ENCODE results near the gene PAK6. TPM values are rescaled to one million over a fixed set of nuclear protein-coding genes. Genes with fewer than 3 reads are reported as not detected.

The PAK6 gene
- total RNA-seq, 1 experiment from 2014 or later: 30.4 TPM

DNA sequence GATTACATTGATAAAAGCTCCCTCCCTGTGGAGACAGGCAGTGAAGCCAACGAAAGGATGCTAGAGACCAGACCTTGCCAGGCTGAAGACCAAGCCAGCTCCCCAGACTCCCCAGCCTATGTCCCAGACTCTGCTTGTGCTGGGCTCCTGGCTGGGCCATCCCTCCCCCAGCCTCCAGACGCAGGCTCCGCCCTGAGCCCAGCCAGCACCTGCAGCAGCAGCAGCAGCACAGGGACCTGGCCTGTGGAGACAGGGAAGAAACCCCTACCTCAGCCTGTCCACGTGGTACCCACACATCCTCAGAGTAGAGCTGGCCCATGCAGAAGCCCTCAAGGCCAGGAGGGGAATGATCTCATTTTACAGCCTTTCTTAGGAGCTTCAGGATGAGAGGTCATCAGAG is 30.7 kb downstream of the PAK6 start:
- no peak for DNase-seq
- H4K20me1 ChIP-seq (ENCODE audit: low read length): no peaks in the 10 kb centered on the region
- ChIA-PET POLR2A (ENCODE audit: unreplicated experiment) (no interaction called here), CTCF (no interaction called here)
- no peak overlapping the region for H3K9ac ChIP-seq (ENCODE audit: low read length)
- intact Hi-C loops (cut with micrococcal nuclease): loop anchor here (5.0 kb wide), 1 partner anchor 32 kb away; the partner anchor contains the start of gene PAK6
- H3K27ac ChIP-seq (ENCODE audit: low read length): no peak overlapping the region
- H3K4me2 ChIP-seq (ENCODE audit: low read length): no peak overlapping the region
- H2AFZ ChIP-seq (ENCODE audit: low read length): no peak overlapping the region
- no peak for TF ChIP-seq EZH2 (IDR thresholded peaks at IDR 0.05; ENCODE audit: low read length, unreplicated experiment)
- no peak for TF ChIP-seq CTCF (conservative IDR thresholded peaks at IDR 0.05; ENCODE audit: low read depth, low read length)
- TF ChIP-seq EZH2phosphoT487 (IDR thresholded peaks at IDR 0.05; ENCODE audit: borderline replicate concordance, low read length): no peak
- no peak overlapping the region for H3K4me3 ChIP-seq (ENCODE audit: low read length)
- H3K4me1 ChIP-seq (ENCODE audit: insufficient read depth, low read length): peaks cover 21% of the 10 kb centered on the region
- BruUV-seq (replicated peaks): no TSS peak
- no peaks in the 10 kb centered on the region for H3K9me3 ChIP-seq (ENCODE audit: low read length)
- H3K27me3 ChIP-seq (ENCODE audit: low read length): no peaks in the 10 kb centered on the region
- no peaks in the 10 kb centered on the region for H3K9me2 ChIP-seq (replicated peaks; ENCODE audit: low read length)
- no peaks in the 10 kb centered on the region for H3K79me2 ChIP-seq (ENCODE audit: low read length)
- ATAC-seq: no peak
- peaks cover 8% of the 10 kb centered on the region for H3K36me3 ChIP-seq (ENCODE audit: low read depth, low read length)
- H3F3A ChIP-seq (ENCODE audit: low read length, unreplicated experiment): no peaks in the 10 kb centered on the region

DNA sequence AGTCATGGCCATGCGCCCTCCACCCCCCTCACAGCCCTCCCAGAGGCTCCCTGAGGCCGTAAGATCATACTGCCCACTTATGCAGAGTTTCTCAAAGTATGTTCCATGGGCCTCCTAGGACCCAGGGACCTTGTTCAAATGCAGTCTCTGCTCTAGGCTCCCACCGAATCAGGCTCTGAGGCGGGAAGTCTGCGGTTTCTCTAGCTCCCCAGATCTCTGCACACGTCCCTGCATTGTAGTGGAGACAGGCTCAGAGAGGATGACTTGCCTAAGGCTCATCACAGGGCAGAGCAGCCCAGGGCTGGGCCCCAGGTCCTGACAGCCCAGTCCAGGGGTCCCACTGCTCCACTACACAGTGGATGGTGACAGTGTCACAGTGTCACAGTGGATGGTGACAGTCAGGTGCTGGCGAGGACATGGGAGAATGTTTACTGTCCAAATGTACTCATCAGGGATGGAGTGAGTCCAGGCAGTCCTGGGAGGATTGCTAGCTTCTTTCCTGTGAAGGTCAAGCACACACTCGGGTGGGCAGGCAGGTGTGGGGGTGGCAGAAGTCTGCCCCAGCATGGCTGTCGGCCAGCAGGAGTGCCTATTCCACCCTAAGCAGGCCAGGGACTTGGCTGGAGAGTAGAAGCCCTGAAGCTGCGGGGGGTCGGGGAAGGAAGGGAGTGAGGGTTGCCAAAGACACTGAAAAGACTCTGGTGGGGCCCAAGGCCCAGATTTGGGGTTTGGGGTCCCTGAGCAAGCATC is 31.6 kb downstream of the PAK6 start:
- Histone ChIP-seq H3K27me3 (ENCODE audit: low read length) (no peaks in the 10 kb centered on the region), H3K9me3 (ENCODE audit: low read length) (no peaks in the 10 kb centered on the region), H3K79me2 (ENCODE audit: low read length) (no peaks in the 10 kb centered on the region), H3K4me3 (ENCODE audit: low read length) (no peak overlapping the region), H3K9ac (ENCODE audit: low read length) (no peak overlapping the region), H3F3A (ENCODE audit: low read length, unreplicated experiment) (no peaks in the 10 kb centered on the region), H4K20me1 (ENCODE audit: low read length) (no peaks in the 10 kb centered on the region), H3K9me2 (replicated peaks; ENCODE audit: low read length) (no peaks in the 10 kb centered on the region), H3K4me2 (ENCODE audit: low read length) (no peak overlapping the region), H3K36me3 (ENCODE audit: low read depth, low read length) (peaks cover 9% of the 10 kb centered on the region), H3K4me1 (ENCODE audit: insufficient read depth, low read length) (peaks cover 21% of the 10 kb centered on the region), H2AFZ (ENCODE audit: low read length) (no peak overlapping the region), H3K27ac (ENCODE audit: low read length) (no peak overlapping the region)
- no TSS peak for BruUV-seq (replicated peaks)
- TF ChIP-seq EZH2 (IDR thresholded peaks at IDR 0.05; ENCODE audit: low read length, unreplicated experiment): no peak
- no peak for TF ChIP-seq CTCF (conservative IDR thresholded peaks at IDR 0.05; ENCODE audit: low read depth, low read length)
- TF ChIP-seq EZH2phosphoT487 (IDR thresholded peaks at IDR 0.05; ENCODE audit: borderline replicate concordance, low read length): no peak
- ATAC-seq: no peak
- DNase-seq: no peak
- POLR2A ChIA-PET (ENCODE audit: unreplicated experiment): no interaction called here
- intact Hi-C loops (cut with micrococcal nuclease): loop anchor here (5.0 kb wide), 1 partner anchor 33 kb away; the partner anchor contains the start of gene PAK6
- CTCF ChIA-PET: no interaction called here
